Neural progenitor cell (in vitro differentiated cells): ENCODE results near the gene FRAT1. TPM values are rescaled to one million over a fixed set of nuclear protein-coding genes. Genes with fewer than 3 reads are reported as not detected.

Experiments
- DNase-seq: peaks from one replicate; pipeline ENCODE4 v3.0.0-alpha.2; 2016; ENCODE audit warnings: low spot score
- H2AFZ ChIP-seq: fragments of 200-600 bp; sonication (generic); replicated peaks from 2 replicates; pipeline ENCODE4 v1.6.1; 2016; ENCODE audit warnings: antibody characterized with exemption
- H3F3A ChIP-seq: fragments of 200-600 bp; sonication (generic); 2 replicates; pipeline ENCODE4 v1.6.1; 2016; ENCODE audit warnings: antibody characterized with exemption, low read depth
- H3K27ac ChIP-seq: fragments of 200-600 bp; sonication (generic); 2 replicates; pipeline ENCODE4 v1.5.1; 2016; ENCODE audit warnings: mild to moderate bottlenecking
- H3K27me3 ChIP-seq: fragments of 200-600 bp; sonication (generic); 2 replicates; pipeline ENCODE4 v1.6.1; 2016; ENCODE audit warnings: mild to moderate bottlenecking, moderate library complexity
- H3K36me3 ChIP-seq: fragments of 200-600 bp; sonication (generic); 2 replicates; pipeline ENCODE4 v1.5.1; 2016
- H3K4me1 ChIP-seq: fragments of 200-600 bp; sonication (generic); 2 replicates; pipeline ENCODE4 v1.6.1; 2016; ENCODE audit warnings: mixed run types
- H3K4me2 ChIP-seq: fragments of 200-600 bp; sonication (generic); 2 replicates; pipeline ENCODE4 v1.6.1; 2016
- H3K4me3 ChIP-seq: fragments of 200-600 bp; sonication (generic); 2 replicates; pipeline ENCODE4 v1.5.1; 2016
- H3K79me2 ChIP-seq: fragments of 200-600 bp; sonication (generic); 2 replicates; pipeline ENCODE4 v1.6.1; 2016; ENCODE audit warnings: low read depth
- H3K9ac ChIP-seq: fragments of 200-600 bp; sonication (generic); 2 replicates; pipeline ENCODE4 v1.6.1; 2016
- H3K9me3 ChIP-seq: fragments of 200-600 bp; sonication (generic); 2 replicates; pipeline ENCODE4 v1.5.1; 2016; ENCODE audit warnings: low read depth
- H4K20me1 ChIP-seq: fragments of 200-600 bp; sonication (generic); 2 replicates; pipeline ENCODE4 v1.6.1; 2016; ENCODE audit warnings: low read depth
- H3K27ac Mint-ChIP-seq: 3 replicates; pipeline ENCODE4 v1.8.0; 2021; ENCODE audit warnings: mixed read lengths
- H3K27me3 Mint-ChIP-seq: 2 replicates; pipeline ENCODE4 v1.8.0; 2022; ENCODE audit warnings: low read depth, mild to moderate bottlenecking, inconsistent platforms, moderate library complexity, mixed read lengths; ENCODE audit not compliant: insufficient read depth
- H3K36me3 Mint-ChIP-seq: 3 replicates; pipeline ENCODE4 v1.8.0; 2021; ENCODE audit warnings: mixed read lengths
- H3K4me1 Mint-ChIP-seq: 3 replicates; pipeline ENCODE4 v1.8.0; 2021; ENCODE audit warnings: mixed read lengths
- H3K4me3 Mint-ChIP-seq: 3 replicates; pipeline ENCODE4 v1.8.0; 2021; ENCODE audit warnings: mild to moderate bottlenecking, moderate library complexity, mixed read lengths
- H3K9me3 Mint-ChIP-seq: 3 replicates; pipeline ENCODE4 v1.8.0; 2020; ENCODE audit warnings: mixed read lengths
- CTCF ChIP-seq: fragments of 200-600 bp; sonication (generic); IDR thresholded peaks from 2 replicates; pipeline ENCODE4 v1.5.1; 2017; ENCODE audit warnings: antibody characterized with exemption, mild to moderate bottlenecking
- EZH2 ChIP-seq: fragments of 200-600 bp; sonication (generic); IDR thresholded peaks from 2 replicates; pipeline ENCODE4 v1.6.1; 2017; ENCODE audit warnings: antibody characterized with exemption, mild to moderate bottlenecking, moderate library complexity
- EZH2phosphoT487 ChIP-seq: fragments of 200-600 bp; sonication (generic); IDR thresholded peaks from 2 replicates; pipeline ENCODE4 v1.6.1; 2017; ENCODE audit warnings: antibody characterized with exemption
- total RNA-seq: library from RNA; depleted of rRNA; stranded (reverse); fragments of >200 nt; gene quantifications from 2 replicates; pipeline ENCODE4 v1.2.3, GENCODE V29; 2015; ENCODE audit warnings: low replicate concordance

The FRAT1 gene
- total RNA-seq = 2.0 and 8.8 TPM in 2 replicates

- peaks cover 27% of the 10 kb centered on the region for H4K20me1 ChIP-seq
- peaks cover 14% of the 10 kb centered on the region for H3K79me2 ChIP-seq
- Mint-ChIP-seq H3K4me1 (peaks cover 19% of the 10 kb centered on the region), H3K27me3 (peaks cover 45% of the 10 kb centered on the region), H3K4me3 (peak within 1 kb of the TSS; percentile 87), H3K9me3 (no peaks in the 10 kb centered on the region), H3K27ac (peak within 1 kb of the TSS; percentile 99), H3K36me3 (no peaks in the 10 kb centered on the region)
- no peaks in the 10 kb centered on the region for H3K9me3 ChIP-seq
- H3K4me3 ChIP-seq = peak within 1 kb of the TSS; percentile 95
- H3K9ac ChIP-seq = peak within 1 kb of the TSS; percentile 98
- peak; percentile 95 for DNase-seq
- TF ChIP-seq EZH2phosphoT487 = no peak
- TF ChIP-seq EZH2 = no peak
- no peak for TF ChIP-seq CTCF
- H3K36me3 ChIP-seq = no peaks in the 10 kb centered on the region
- peaks cover 19% of the 10 kb centered on the region for H3K4me1 ChIP-seq
- H3F3A ChIP-seq = peaks cover 32% of the 10 kb centered on the region
- H2AFZ ChIP-seq = peak within 1 kb of the TSS; percentile 96
- peak within 1 kb of the TSS; percentile 95 for H3K4me2 ChIP-seq
- peak within 1 kb of the TSS; percentile 98 for H3K27ac ChIP-seq
- H3K27me3 ChIP-seq = peaks cover 32% of the 10 kb centered on the region
These were observed at the start of gene FRAT1 for GRCh38 chr10:97318772-97319651. FRAT1 (plus strand) TSS chr10:97319271; CDS start chr10:97319454, 183 bp downstream.

GRCh38 chr10:97270523-97271154 lies 48.4 kb upstream of the FRAT1 start:
- Histone ChIP-seq H3K27me3 (no peaks in the 10 kb centered on the region), H3K79me2 (peaks cover 73% of the 10 kb centered on the region), H3K4me3 (no peak overlapping the region), H2AFZ (no peak overlapping the region), H4K20me1 (no peaks in the 10 kb centered on the region), H3K36me3 (peaks cover 4% of the 10 kb centered on the region), H3K4me2 (no peak overlapping the region), H3F3A (peaks cover 8% of the 10 kb centered on the region), H3K27ac (no peak overlapping the region), H3K4me1 (no peaks in the 10 kb centered on the region), H3K9me3 (peaks cover 7% of the 10 kb centered on the region), H3K9ac (no peak overlapping the region)
- H3K27me3 Mint-ChIP-seq = no peaks in the 10 kb centered on the region
- no peaks in the 10 kb centered on the region for H3K4me1 Mint-ChIP-seq
- H3K9me3 Mint-ChIP-seq = peaks cover 10% of the 10 kb centered on the region
- no peak for TF ChIP-seq CTCF
- TF ChIP-seq EZH2 = no peak
- TF ChIP-seq EZH2phosphoT487 = no peak
- H3K4me3 Mint-ChIP-seq = no peak overlapping the region
- peak; percentile 18 for DNase-seq
- no peak overlapping the region for H3K27ac Mint-ChIP-seq
- H3K36me3 Mint-ChIP-seq = peaks cover 20% of the 10 kb centered on the region

- Histone ChIP-seq H3K36me3 (peaks cover 4% of the 10 kb centered on the region), H2AFZ (no peak overlapping the region), H3K4me1 (no peaks in the 10 kb centered on the region), H3K27ac (no peak overlapping the region), H4K20me1 (peaks cover 9% of the 10 kb centered on the region), H3K9ac (no peak overlapping the region), H3K9me3 (peaks cover 7% of the 10 kb centered on the region), H3F3A (peaks cover 19% of the 10 kb centered on the region), H3K27me3 (no peaks in the 10 kb centered on the region), H3K4me2 (no peak overlapping the region), H3K4me3 (no peak overlapping the region), H3K79me2 (peaks cover 69% of the 10 kb centered on the region)
- H3K9me3 Mint-ChIP-seq = peaks cover 10% of the 10 kb centered on the region
- no peaks in the 10 kb centered on the region for H3K4me1 Mint-ChIP-seq
- no peaks in the 10 kb centered on the region for H3K27me3 Mint-ChIP-seq
- H3K36me3 Mint-ChIP-seq = peaks cover 8% of the 10 kb centered on the region
- H3K4me3 Mint-ChIP-seq = no peak overlapping the region
- H3K27ac Mint-ChIP-seq = no peak overlapping the region
- TF ChIP-seq CTCF (no peak), EZH2 (no peak), EZH2phosphoT487 (no peak)
- DNase-seq = no peak
These were observed 45.4 kb upstream of the FRAT1 start for GRCh38 chr10:97273700-97274099.
